Lower lobe of right lung (tissue), 2 donors: ENCODE measurements around the gene A2ML1. TPM values are rescaled to one million over a fixed set of nuclear protein-coding genes. Genes with fewer than 3 reads are reported as not detected.

ENCODE experiments used
- ATAC-seq, 2 donors: fragments of 200-7000 bp; cut with Tn5 transposase; one replicate each; pipeline ENCODE4 v1.9.1; 2020 to 2022; ENCODE audit warnings: mild to moderate bottlenecking in 2 of 2, moderate library complexity in 2 of 2
- DNase-seq: peaks from one replicate; pipeline ENCODE4 v3.0.0-alpha.2; 2020
- H3K27ac ChIP-seq: fragments of 200-600 bp; one replicate; pipeline ENCODE4 v1.8.0; 2022
- H3K27me3 ChIP-seq: fragments of 200-600 bp; one replicate; pipeline ENCODE4 v1.8.0; 2022; ENCODE audit warnings: low read depth
- H3K36me3 ChIP-seq: fragments of 200-600 bp; one replicate; pipeline ENCODE4 v1.8.0; 2022; ENCODE audit warnings: mild to moderate bottlenecking
- H3K4me1 ChIP-seq: fragments of 200-600 bp; one replicate; pipeline ENCODE4 v1.8.0; 2022
- H3K4me3 ChIP-seq: fragments of 200-600 bp; one replicate; pipeline ENCODE4 v1.8.0; 2022; ENCODE audit warnings: mild to moderate bottlenecking
- H3K9me3 ChIP-seq: fragments of 200-600 bp; one replicate; pipeline ENCODE4 v1.8.0; 2022
- intact Hi-C: fragments of 100-400 bp; cut with DNase I; formaldehyde crosslinking; loops from one replicate; pipeline ENCODE4 v1.11.0; 2022
- total RNA-seq: library from RNA; stranded (reverse); fragmentation: NEBNext Ultra II Directional; extraction: Animal tissue kit (Norgen Biotek cat#: 25700); gene quantifications from one replicate; pipeline ENCODE4 v1.2.1, GENCODE V29; 2021
- TF ChIP-seq, protein P1 (sequence below): fragments of 200-600 bp; IDR thresholded peaks from one replicate; pipeline ENCODE4 v1.8.0; 2022; ENCODE audit warnings: antibody characterized with exemption, mild to moderate bottlenecking
- donor health status: DM: no; HTN: yes; CAD: no; lungs with severe emphysema.

The A2ML1 gene
- total RNA-seq, 1 donor from 2014 or later = not detected

DNA sequence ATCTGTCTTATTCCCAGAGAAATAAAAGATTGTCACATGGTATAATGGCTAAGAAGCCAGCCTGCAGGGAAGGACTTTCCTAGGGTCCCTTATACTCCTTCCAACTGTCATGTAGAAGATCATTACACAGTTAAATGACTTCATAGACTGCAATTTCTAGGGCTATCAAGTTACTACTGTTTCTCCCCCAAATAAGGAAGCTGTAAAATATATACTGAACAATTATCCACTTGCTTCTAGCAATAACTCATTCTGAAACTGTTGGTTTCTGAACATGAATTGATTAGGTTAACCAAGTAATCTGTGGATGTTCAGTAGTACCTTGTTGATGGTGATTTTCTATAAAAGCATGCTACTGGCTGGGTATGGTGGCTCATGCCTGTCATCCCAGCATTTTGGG lies 44.6 kb downstream of the A2ML1 start:
- H3K4me3 ChIP-seq = no peak overlapping the region
- intact Hi-C loops = no loop called here
- H3K27ac ChIP-seq = no peak overlapping the region
- no peak for DNase-seq
- H3K9me3 ChIP-seq = no peaks in the 10 kb centered on the region
- no peaks in the 10 kb centered on the region for H3K27me3 ChIP-seq
- H3K36me3 ChIP-seq = no peaks in the 10 kb centered on the region
- TF ChIP-seq, protein P1, sequence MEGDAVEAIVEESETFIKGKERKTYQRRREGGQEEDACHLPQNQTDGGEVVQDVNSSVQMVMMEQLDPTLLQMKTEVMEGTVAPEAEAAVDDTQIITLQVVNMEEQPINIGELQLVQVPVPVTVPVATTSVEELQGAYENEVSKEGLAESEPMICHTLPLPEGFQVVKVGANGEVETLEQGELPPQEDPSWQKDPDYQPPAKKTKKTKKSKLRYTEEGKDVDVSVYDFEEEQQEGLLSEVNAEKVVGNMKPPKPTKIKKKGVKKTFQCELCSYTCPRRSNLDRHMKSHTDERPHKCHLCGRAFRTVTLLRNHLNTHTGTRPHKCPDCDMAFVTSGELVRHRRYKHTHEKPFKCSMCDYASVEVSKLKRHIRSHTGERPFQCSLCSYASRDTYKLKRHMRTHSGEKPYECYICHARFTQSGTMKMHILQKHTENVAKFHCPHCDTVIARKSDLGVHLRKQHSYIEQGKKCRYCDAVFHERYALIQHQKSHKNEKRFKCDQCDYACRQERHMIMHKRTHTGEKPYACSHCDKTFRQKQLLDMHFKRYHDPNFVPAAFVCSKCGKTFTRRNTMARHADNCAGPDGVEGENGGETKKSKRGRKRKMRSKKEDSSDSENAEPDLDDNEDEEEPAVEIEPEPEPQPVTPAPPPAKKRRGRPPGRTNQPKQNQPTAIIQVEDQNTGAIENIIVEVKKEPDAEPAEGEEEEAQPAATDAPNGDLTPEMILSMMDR = no peak
- ATAC-seq = no peak
- no peaks in the 10 kb centered on the region for H3K4me1 ChIP-seq

DNA sequence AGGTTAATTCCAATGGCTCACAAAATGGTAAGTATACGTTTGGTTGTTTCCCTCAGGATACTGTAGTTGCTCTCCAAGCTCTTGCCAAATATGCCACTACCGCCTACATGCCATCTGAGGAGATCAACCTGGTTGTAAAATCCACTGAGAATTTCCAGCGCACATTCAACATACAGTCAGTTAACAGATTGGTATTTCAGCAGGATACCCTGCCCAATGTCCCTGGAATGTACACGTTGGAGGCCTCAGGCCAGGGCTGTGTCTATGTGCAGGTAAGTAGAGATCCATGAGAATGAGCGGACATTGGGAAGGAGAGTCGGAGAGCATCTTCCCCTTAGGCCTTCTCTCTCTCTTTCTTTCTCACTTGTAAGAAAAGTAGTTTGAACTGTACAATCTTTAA lies 45.4 kb downstream of the A2ML1 start:
- TF ChIP-seq, protein P1 = no peak
- Histone ChIP-seq H3K27ac (no peak overlapping the region), H3K27me3 (no peaks in the 10 kb centered on the region), H3K9me3 (no peaks in the 10 kb centered on the region), H3K36me3 (no peaks in the 10 kb centered on the region), H3K4me3 (no peak overlapping the region), H3K4me1 (no peaks in the 10 kb centered on the region)
- intact Hi-C loops = no loop called here
- DNase-seq (no peak), ATAC-seq (no peak)

DNA sequence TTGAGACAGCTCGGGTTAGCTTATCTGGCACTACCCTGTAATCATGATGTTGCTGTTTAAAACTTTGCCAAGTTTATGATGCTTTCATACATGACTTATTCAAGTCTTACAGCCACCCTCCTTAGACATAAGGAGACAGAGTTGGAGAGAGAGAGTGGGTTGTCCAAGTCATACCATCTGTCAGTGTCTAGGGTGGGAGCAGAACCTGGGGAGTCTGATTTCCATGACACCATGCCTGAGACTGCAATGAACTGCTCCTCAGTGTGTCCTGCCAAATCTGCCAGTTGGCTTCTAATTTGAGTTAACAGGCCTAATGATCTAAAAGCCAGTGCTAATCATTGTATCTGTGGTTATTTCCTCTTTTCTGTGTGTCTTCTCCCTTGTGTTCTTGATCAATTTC lies 48.2 kb downstream of the A2ML1 start:
- Histone ChIP-seq H3K4me1 (no peaks in the 10 kb centered on the region), H3K27ac (no peak overlapping the region), H3K4me3 (no peak overlapping the region), H3K9me3 (no peaks in the 10 kb centered on the region), H3K36me3 (no peaks in the 10 kb centered on the region), H3K27me3 (no peaks in the 10 kb centered on the region)
- DNase-seq = no peak
- intact Hi-C loops = no loop called here
- no peak for ATAC-seq
- TF ChIP-seq, protein P1 = no peak

DNA sequence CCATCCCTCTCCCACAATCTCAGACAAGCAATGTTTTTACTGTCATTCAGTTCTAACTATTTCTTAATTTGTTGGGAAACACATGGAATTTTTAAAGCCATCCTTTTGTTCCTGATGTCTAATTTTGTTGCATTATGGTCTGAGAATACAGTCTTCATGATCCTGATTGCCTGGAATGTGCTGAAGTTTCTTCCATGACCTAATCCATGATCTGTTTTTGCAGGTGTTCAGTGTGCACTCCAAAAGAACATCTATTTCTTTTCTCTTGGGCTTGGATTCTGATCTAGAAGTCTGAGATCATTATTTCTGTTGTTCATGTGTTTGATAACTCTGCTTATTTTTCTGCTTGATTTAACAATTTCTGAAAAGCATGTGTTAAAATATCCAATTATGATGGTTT lies 48.6 kb downstream of the A2ML1 start:
- DNase-seq (no peak), ATAC-seq (no peak)
- H3K27ac ChIP-seq = no peak overlapping the region
- TF ChIP-seq, protein P1 = no peak
- no peaks in the 10 kb centered on the region for H3K27me3 ChIP-seq
- intact Hi-C loops = no loop called here
- no peaks in the 10 kb centered on the region for H3K36me3 ChIP-seq
- H3K4me1 ChIP-seq = no peaks in the 10 kb centered on the region
- H3K9me3 ChIP-seq = no peaks in the 10 kb centered on the region
- H3K4me3 ChIP-seq = no peak overlapping the region

DNA sequence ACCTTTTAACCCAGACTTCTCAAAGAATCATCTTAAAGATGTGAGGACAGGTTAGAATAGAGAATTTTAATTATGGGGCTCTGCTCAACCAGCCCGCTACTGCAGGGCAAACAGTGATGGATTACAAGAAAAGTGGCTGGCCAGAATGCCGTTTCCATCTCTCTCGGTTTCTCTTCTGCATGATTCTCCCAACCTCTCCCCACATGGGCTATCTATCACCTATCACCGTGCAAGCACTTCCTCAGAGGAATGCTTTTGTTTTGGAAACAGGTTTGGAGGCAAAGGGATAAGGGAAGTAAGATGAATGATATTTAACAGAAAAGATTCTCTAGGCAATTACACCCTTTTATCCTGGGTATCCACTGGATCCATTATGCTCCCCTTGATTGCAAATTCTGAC lies 54.5 kb downstream of the A2ML1 start:
- no peaks in the 10 kb centered on the region for H3K36me3 ChIP-seq
- no peaks in the 10 kb centered on the region for H3K4me1 ChIP-seq
- ATAC-seq (no peak), DNase-seq (no peak)
- H3K27me3 ChIP-seq = no peaks in the 10 kb centered on the region
- no peak overlapping the region for H3K4me3 ChIP-seq
- intact Hi-C loops = no loop called here
- no peaks in the 10 kb centered on the region for H3K9me3 ChIP-seq
- TF ChIP-seq, protein P1 = no peak
- no peak overlapping the region for H3K27ac ChIP-seq
